Transverse colon (tissue), 4 donors: ENCODE data around the gene LANCL1. TPM values are rescaled to one million over a fixed set of nuclear protein-coding genes. Genes with fewer than 3 reads are reported as not detected.

ENCODE experiments used
- DNase-seq: peaks from one replicate; pipeline ENCODE4 v3.0.0-alpha.2; 2019
- H3K27ac ChIP-seq, 4 donors: fragments of 200-600 bp; sonication (generic); 2 replicates each; pipeline ENCODE4 v1.5.1; 2016 to 2018; ENCODE audit warnings: inconsistent platforms in 4 of 4
- H3K27me3 ChIP-seq: fragments of 200-600 bp; sonication (generic); 2 replicates; pipeline ENCODE4 v1.5.1; 2017; ENCODE audit warnings: inconsistent platforms
- H3K36me3 ChIP-seq, 4 donors: fragments of 200-600 bp; sonication (generic); 2 replicates each; pipeline ENCODE4 v1.5.1; 2017 to 2019; ENCODE audit warnings: inconsistent platforms in 4 of 4
- H3K4me1 ChIP-seq, 4 donors: fragments of 200-600 bp; sonication (generic); 2 replicates each; pipeline ENCODE4 v1.5.1; 2017 to 2020; ENCODE audit warnings: inconsistent platforms in 4 of 4
- H3K4me3 ChIP-seq, 4 donors: fragments of 200-600 bp; sonication (generic); 1 replicate in 1 of 4; 2 replicates in 3 of 4; pipeline versions ENCODE4 v1.5.1 to v1.6.1; 2017 to 2019; ENCODE audit warnings: inconsistent platforms in 4 of 4
- H3K9me3 ChIP-seq, 2 donors: fragments of 200-600 bp; sonication (generic); 2 replicates each; pipeline ENCODE4 v1.5.1; 2017 to 2019; ENCODE audit warnings: inconsistent platforms in 2 of 2
- EP300 ChIP-seq: sonication (generic); formaldehyde crosslinking; IDR thresholded peaks from one replicate; pipeline ENCODE4 v1.6.1; 2017; ENCODE audit warnings: antibody characterized with exemption, low read depth
- POLR2A ChIP-seq: fragments of 450-650 bp; IDR thresholded peaks from one replicate; pipeline ENCODE4 v1.6.1; 2016; ENCODE audit warnings: antibody characterized with exemption, mild to moderate bottlenecking, moderate library complexity
- POLR2AphosphoS5 ChIP-seq, 3 donors: sonication (generic); formaldehyde crosslinking; IDR thresholded peaks; one replicate each; pipeline ENCODE4 v1.6.1; 2016; ENCODE audit warnings: antibody characterized with exemption in 3 of 3
- WGBS, 2 donors: methylation state at CpG; one replicate each; pipeline ENCODE4 v1.1.5; 2018; ENCODE audit warnings: low coverage in 1 of 2; 5-methylcytosine and 5-hydroxymethylcytosine counted together
- in situ Hi-C, 4 donors: fragments of 200-750 bp; cut with MboI; loops; one replicate each; pipeline versions ENCODE4 v1.15.0 to v1.15.1; 2017; ENCODE audit warnings: low sequenced_read_pairs in 3 of 4, low pct_ligation_motif_present in 1 of 4, low pct_unique_long_range_greater_than_20kb in 1 of 4
- intact Hi-C: fragments of 100-400 bp; cut with DNase I; formaldehyde crosslinking; loops from one replicate; pipeline ENCODE4 v1.15.1; 2023; ENCODE audit warnings: low total_unique reads
- total RNA-seq, 4 donors: library from RNA; depleted of rRNA; stranded (reverse); fragments of >200 nt; gene quantifications; one replicate each; pipeline ENCODE4 v1.1.0, GENCODE V29; 2016
- TF ChIP-seq, protein P1 (sequence below), 5 experiments: fragments of 200-600 bp in 3 of 5; fragments of 450-650 bp in 2 of 5; sonication (generic) in 3 of 5; IDR thresholded peaks; 1 replicate in 2 of 5; 2 replicates in 3 of 5; pipeline ENCODE4 v1.5.1; 2016 to 2017; ENCODE audit warnings: antibody characterized with exemption in 5 of 5, inconsistent platforms in 3 of 5, mild to moderate bottlenecking in 2 of 5, moderate library complexity in 1 of 5

The LANCL1 gene
- total RNA-seq, 4 donors from 2014 or later: 11.6 to 24.5 (median 17.4) TPM

DNA sequence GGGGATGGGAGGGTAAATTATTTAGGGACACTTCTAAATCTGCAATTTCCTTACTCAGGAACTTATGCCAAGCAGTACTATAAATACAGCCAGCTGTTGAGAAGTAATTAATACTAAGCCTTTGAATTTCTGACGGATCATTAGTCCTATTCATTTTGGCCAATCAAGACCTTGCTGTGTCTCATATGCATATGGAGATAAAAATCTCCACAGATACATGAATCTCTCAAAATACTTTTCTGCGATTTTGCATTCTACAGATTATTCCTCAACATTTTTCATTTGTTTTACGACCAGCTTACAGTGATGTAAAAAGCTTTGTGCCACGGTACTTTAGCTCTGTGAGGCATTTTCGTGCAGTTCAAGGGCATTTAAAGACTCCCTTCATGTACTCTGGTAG lies 16.7 kb downstream of the LANCL1 start:
- Histone ChIP-seq H3K9me3 (no peaks in the 10 kb centered on the region), H3K36me3 (peaks cover 0 to 4% (median 1%) of the 10 kb centered on the region in 4 donors), H3K27ac (no peak overlapping the region), H3K4me1 (no peaks in the 10 kb centered on the region), H3K4me3 (no peak overlapping the region), H3K27me3 (no peaks in the 10 kb centered on the region)
- 78 to 80% methylated on average over 5 of the region's 5 CpGs for WGBS, 2 donors
- TF ChIP-seq POLR2AphosphoS5 (IDR thresholded peaks at IDR 0.05) (no peak), POLR2A (no peak), EP300 (no peak)
- TF ChIP-seq, protein P1, sequence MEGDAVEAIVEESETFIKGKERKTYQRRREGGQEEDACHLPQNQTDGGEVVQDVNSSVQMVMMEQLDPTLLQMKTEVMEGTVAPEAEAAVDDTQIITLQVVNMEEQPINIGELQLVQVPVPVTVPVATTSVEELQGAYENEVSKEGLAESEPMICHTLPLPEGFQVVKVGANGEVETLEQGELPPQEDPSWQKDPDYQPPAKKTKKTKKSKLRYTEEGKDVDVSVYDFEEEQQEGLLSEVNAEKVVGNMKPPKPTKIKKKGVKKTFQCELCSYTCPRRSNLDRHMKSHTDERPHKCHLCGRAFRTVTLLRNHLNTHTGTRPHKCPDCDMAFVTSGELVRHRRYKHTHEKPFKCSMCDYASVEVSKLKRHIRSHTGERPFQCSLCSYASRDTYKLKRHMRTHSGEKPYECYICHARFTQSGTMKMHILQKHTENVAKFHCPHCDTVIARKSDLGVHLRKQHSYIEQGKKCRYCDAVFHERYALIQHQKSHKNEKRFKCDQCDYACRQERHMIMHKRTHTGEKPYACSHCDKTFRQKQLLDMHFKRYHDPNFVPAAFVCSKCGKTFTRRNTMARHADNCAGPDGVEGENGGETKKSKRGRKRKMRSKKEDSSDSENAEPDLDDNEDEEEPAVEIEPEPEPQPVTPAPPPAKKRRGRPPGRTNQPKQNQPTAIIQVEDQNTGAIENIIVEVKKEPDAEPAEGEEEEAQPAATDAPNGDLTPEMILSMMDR (IDR thresholded peaks at IDR 0.05): no peak
- in situ Hi-C loops: no loop called here
- intact Hi-C loops: no loop called here
- no peak for DNase-seq

- no peak for DNase-seq
- H3K4me3 ChIP-seq: no peak overlapping the region
- 98 to 100% methylated on average over 1 to 3 of the region's 3 CpGs for WGBS, 2 donors
- TF ChIP-seq POLR2A: no peak
- no peak for TF ChIP-seq POLR2AphosphoS5 (IDR thresholded peaks at IDR 0.05)
- TF ChIP-seq, protein P1 (IDR thresholded peaks at IDR 0.05): no peak
- no peak for TF ChIP-seq EP300
- no peak overlapping the region for H3K27ac ChIP-seq
- in situ Hi-C loops: no loop called here
- H3K27me3 ChIP-seq: no peaks in the 10 kb centered on the region
- intact Hi-C loops: no loop called here
- H3K9me3 ChIP-seq: no peaks in the 10 kb centered on the region
- H3K4me1 ChIP-seq: no peaks in the 10 kb centered on the region
- peaks cover 0 to 7% (median 2%) of the 10 kb centered on the region in 4 donors for H3K36me3 ChIP-seq
Measured at GRCh38 chr2:210459407-210459806, 17.2 kb downstream of the LANCL1 start.

DNA sequence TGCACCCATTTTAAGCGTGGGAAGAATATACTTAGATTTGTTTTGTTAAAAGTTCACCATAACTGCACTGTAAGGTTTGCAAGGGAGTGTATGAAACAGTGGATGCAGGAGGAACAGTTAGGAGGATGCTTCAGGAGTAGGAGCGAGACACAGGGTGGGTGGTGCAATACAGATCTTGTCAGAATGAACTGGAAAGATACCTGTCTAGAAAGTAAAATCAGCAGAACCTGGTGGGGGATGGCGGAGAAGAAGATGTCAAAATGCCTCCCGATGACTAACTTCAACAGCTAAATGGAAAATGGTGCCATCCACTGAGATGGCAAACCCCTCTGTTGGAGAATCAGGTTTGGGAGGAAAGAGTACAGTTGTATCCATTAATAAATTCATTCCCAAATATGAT lies 18.2 kb downstream of the LANCL1 start:
- 97 to 100% methylated on average over 4 of the region's 4 CpGs for WGBS, 2 donors
- no peak overlapping the region for H3K27ac ChIP-seq
- intact Hi-C loops (no loop called here), in situ Hi-C loops (no loop called here)
- no peaks in the 10 kb centered on the region for H3K27me3 ChIP-seq
- no peak for DNase-seq
- peaks cover 0 to 7% (median 2%) of the 10 kb centered on the region in 4 donors for H3K36me3 ChIP-seq
- TF ChIP-seq EP300 (no peak), POLR2A (no peak), POLR2AphosphoS5 (IDR thresholded peaks at IDR 0.05) (no peak)
- TF ChIP-seq, protein P1 (IDR thresholded peaks at IDR 0.05): no peak
- no peaks in the 10 kb centered on the region for H3K4me1 ChIP-seq
- H3K9me3 ChIP-seq: no peaks in the 10 kb centered on the region
- no peak overlapping the region for H3K4me3 ChIP-seq

- Histone ChIP-seq H3K27me3 (no peaks in the 10 kb centered on the region), H3K27ac (no peak overlapping the region), H3K9me3 (no peaks in the 10 kb centered on the region), H3K4me1 (no peaks in the 10 kb centered on the region), H3K36me3 (peaks cover 0 to 11% (median 2%) of the 10 kb centered on the region in 4 donors), H3K4me3 (no peak overlapping the region)
- intact Hi-C loops: no loop called here
- TF ChIP-seq EP300 (no peak), POLR2A (no peak), POLR2AphosphoS5 (IDR thresholded peaks at IDR 0.05) (no peak)
- TF ChIP-seq, protein P1 (IDR thresholded peaks at IDR 0.05): no peak
- in situ Hi-C loops: no loop called here
- WGBS, 2 donors: 83 to 89% methylated on average over 1 of the region's 1 CpG
- no peak for DNase-seq
Measured at GRCh38 chr2:210456571-210456970, 20.0 kb downstream of the LANCL1 start.
